ENCODE data around the gene RASSF6.

- TF ChIP-seq CTCF (IDR thresholded peaks at IDR 0.05) (no peak), ZFX (IDR thresholded peaks at IDR 0.05; ENCODE audit: borderline replicate concordance) (no peak)
Observed at GRCh38 chr4:73577371-73577770, 42.9 kb downstream of the RASSF6 start.
